HCT116 (cell line): ENCODE measurements around the gene NKRF. TPM values are rescaled to one million over a fixed set of nuclear protein-coding genes. Genes with fewer than 3 reads are reported as not detected.
A peak's percentile ranks its signal among the peaks of the same experiment; 100 is the strongest.

ENCODE experiments used
- ATAC-seq: fragments of 200-7000 bp; cut with Tn5 transposase; 2 replicates; pipeline ENCODE4 v1.9.1; 2020; ENCODE audit warnings: mild to moderate bottlenecking, moderate library complexity
- BruUV-seq: library from RNA; stranded (reverse); fragments of 400-500 nt; replicated peaks from 2 replicates; lab custom pipeline; 2021; lab: Mats Ljungman, UMichigan
- CTCF ChIA-PET: fragments of 300-600 bp; sonication (Branson Sonifier 250); formaldehyde crosslinking; loops from one replicate; lab custom pipeline; 2021; ENCODE audit warnings: antibody characterized with exemption; lab: Charles Lee
- POLR2A ChIA-PET: fragments of 300-600, 350-600 bp; sonication (Branson Sonifier 250); formaldehyde crosslinking; loops from one replicate; lab custom pipeline; 2021; ENCODE audit warnings: antibody characterized with exemption; lab: Charles Lee
- RAD21 ChIA-PET, 2 experiments: fragments of 300-600 bp; sonication (Branson Sonifier 250); formaldehyde crosslinking; loops; one replicate each; lab custom pipeline; 2023; ENCODE audit warnings: low total read pairs in 2 of 2; ENCODE audit not compliant: uncharacterized antibody in 2 of 2, unreplicated experiment in 2 of 2, low non-redundant PET in 1 of 2; lab: Charles Lee
- DNase-seq: peaks from one replicate; pipeline ENCODE4 v3.0.0-alpha.2; 2010; ENCODE audit warnings: low read depth, low spot score
- H2AFZ ChIP-seq: fragments of 200-600 bp; shearing (Covaris generic), sonication (generic); 2 replicates; pipeline ENCODE4 v1.6.1; 2017; ENCODE audit warnings: low read depth, mixed run types, mixed read lengths, antibody characterized with exemption, low read length; ENCODE audit not compliant: poor library complexity, severe bottlenecking
- H3K27ac ChIP-seq: 2 replicates; pipeline ENCODE4 v1.5.1; 2012; ENCODE audit warnings: low read depth, low read length
- H3K27me3 ChIP-seq: fragments of 200-600 bp; sonication (generic); 2 replicates; pipeline ENCODE4 v1.6.1; 2016; ENCODE audit warnings: mixed run types, low read length, mixed read lengths; ENCODE audit not compliant: insufficient read depth
- H3K36me3 ChIP-seq, 2 experiments: fragments of 200-500 bp in 1 of 2; fragments of 200-600 bp in 1 of 2; sonication (Bioruptor generic) in 1 of 2; sonication (generic) in 1 of 2; 2 replicates each; pipeline versions ENCODE4 v1.5.1 to v1.6.1; 2014 to 2016; ENCODE audit warnings: low read length in 2 of 2, inconsistent platforms in 1 of 2, mixed read lengths in 1 of 2, mixed run types in 1 of 2; ENCODE audit not compliant: insufficient read depth in 2 of 2, control insufficient read depth in 1 of 2
- H3K4me1 ChIP-seq, 2 experiments: fragments of 200-600 bp in 1 of 2; sonication (generic) in 1 of 2; 2 replicates each; pipeline versions ENCODE4 v1.5.1 to v1.6.1; 2012 to 2017; ENCODE audit warnings: low read length in 2 of 2, inconsistent platforms in 1 of 2, mild to moderate bottlenecking in 1 of 2, mixed read lengths in 1 of 2, mixed run types in 1 of 2, moderate library complexity in 1 of 2; ENCODE audit not compliant: insufficient read depth in 2 of 2, control insufficient read depth in 1 of 2
- H3K4me2 ChIP-seq: fragments of 200-600 bp; sonication (generic); 2 replicates; pipeline ENCODE4 v1.6.1; 2017; ENCODE audit warnings: mixed run types, low read length, mixed read lengths
- H3K4me3 ChIP-seq, 2 experiments: fragments of 200-600 bp in 1 of 2; sonication (generic) in 1 of 2; replicated peaks in 1 of 2; 2 replicates each; pipeline ENCODE4 v1.5.1; 2011 to 2016; ENCODE audit warnings: low read length in 2 of 2, control low read depth in 1 of 2, low read depth in 1 of 2, mild to moderate bottlenecking in 1 of 2, mixed read lengths in 1 of 2, mixed run types in 1 of 2
- H3K79me2 ChIP-seq: fragments of 200-600 bp; sonication (generic); 2 replicates; pipeline ENCODE4 v1.6.1; 2017; ENCODE audit warnings: mild to moderate bottlenecking, mixed run types, low read length, moderate library complexity, mixed read lengths; ENCODE audit not compliant: insufficient read depth
- H3K9ac ChIP-seq: fragments of 200-600 bp; sonication (generic); 2 replicates; pipeline ENCODE4 v1.6.1; 2016; ENCODE audit warnings: low read length, mixed read lengths
- H3K9me2 ChIP-seq: fragments of 200-600 bp; sonication (generic), shearing (Covaris generic); 2 replicates; pipeline ENCODE4 v1.6.1; 2017; ENCODE audit warnings: mixed run types, mild to moderate bottlenecking, moderate library complexity; ENCODE audit not compliant: insufficient read depth
- H3K9me3 ChIP-seq, 2 experiments: fragments of 200-500 bp in 1 of 2; fragments of 200-600 bp in 1 of 2; sonication (Bioruptor generic) in 1 of 2; sonication (generic) in 1 of 2; 2 replicates each; pipeline ENCODE4 v1.6.1; 2014 to 2017; ENCODE audit warnings: low read length in 2 of 2, mixed read lengths in 2 of 2, inconsistent platforms in 1 of 2, low read depth in 1 of 2, mild to moderate bottlenecking in 1 of 2, mixed run types in 1 of 2, moderate library complexity in 1 of 2; ENCODE audit not compliant: control insufficient read depth in 1 of 2, insufficient read depth in 1 of 2
- H4K20me1 ChIP-seq: fragments of 200-600 bp; sonication (generic), shearing (Covaris generic); 2 replicates; pipeline ENCODE4 v1.6.1; 2017; ENCODE audit warnings: mixed run types, mild to moderate bottlenecking, moderate library complexity; ENCODE audit not compliant: insufficient read depth
- CTCF ChIP-seq, 3 experiments: fragments of 200-600 bp in 1 of 3; sonication (generic) in 1 of 3; IDR thresholded peaks in 2 of 3; conservative IDR thresholded peaks in 1 of 3; 2 replicates each; pipeline ENCODE4 v1.5.1; 2012 to 2017; ENCODE audit warnings: low read depth in 2 of 3, low read length in 2 of 3, antibody characterized with exemption in 1 of 3, borderline replicate concordance in 1 of 3, control low read depth in 1 of 3, mild to moderate bottlenecking in 1 of 3, mixed read lengths in 1 of 3, mixed run types in 1 of 3, moderate library complexity in 1 of 3; ENCODE audit not compliant: insufficient read depth in 1 of 3
- ZNF274 ChIP-seq: fragments of 200-500 bp; sonication (Bioruptor generic); IDR thresholded peaks from 2 replicates; pipeline ENCODE4 v1.6.1; 2014; ENCODE audit warnings: mild to moderate bottlenecking, low read depth, low read length, inconsistent platforms
- intact Hi-C: fragments of 100-400 bp; cut with micrococcal nuclease; formaldehyde crosslinking; loops from 2 replicates; pipeline ENCODE4 v1.10.0; 2022
- microRNA counts: library from miRNA; unstranded; fragments of <30 nt; microRNA quantifications from one replicate; lab custom pipeline; 2015
- microRNA-seq: library from miRNA; unstranded; fragments of <30 nt; microRNA quantifications from one replicate; pipeline ENCODE4, GENCODE V29; 2016; ENCODE audit warnings: borderline number of aligned reads
- total RNA-seq: library from RNA; stranded (reverse); gene quantifications from one replicate; pipeline ENCODE4 v1.2.1, GENCODE V29; 2021; ENCODE audit not compliant: unreplicated experiment

Gene NKRF
- total RNA-seq, 1 experiment from 2014 or later, result 22.8 TPM

GRCh38 chrX:119539872-119540271, 66.4 kb downstream of the NKRF start:
- Histone ChIP-seq H3K27me3 (no peaks in the 10 kb centered on the region), H3K4me1 (peaks cover 0 to 2% of the 10 kb centered on the region in 2 experiments; a peak in 2 of 4 replicates), H3K9me3 (no peaks in the 10 kb centered on the region), H3K79me2 (no peaks in the 10 kb centered on the region), H3K4me2 (no peak overlapping the region), H4K20me1 (no peaks in the 10 kb centered on the region), H2AFZ (no peak overlapping the region), H3K4me3 (no peak overlapping the region), H3K27ac (no peak overlapping the region), H3K9ac (no peak overlapping the region), H3K36me3 (no peaks in the 10 kb centered on the region), H3K9me2 (no peaks in the 10 kb centered on the region)
- BruUV-seq, result no TSS peak
- ChIA-PET RAD21 (no interaction called here), CTCF (no interaction called here), POLR2A (no interaction called here)
- intact Hi-C loops, result no loop called here
- peak in 1 of 3 experiments; percentile 33; a peak in 2 of 6 replicates for TF ChIP-seq CTCF (IDR thresholded peaks at IDR 0.05 in 2 of 3, conservative IDR thresholded peaks at IDR 0.05 in 1 of 3; ENCODE audit: borderline replicate concordance in 1 of 3, insufficient read depth in 1 of 3, low read depth in 2 of 3, low read length in 2 of 3)
- TF ChIP-seq ZNF274, result no peak
- no peak for DNase-seq
- ATAC-seq, result no peak

MicroRNAs encoded within 50 kb of the gene (microRNA counts, 767-probe panel; counts per million panel counts)
- microRNA hsa-miR-766-3p (lab: Ali Mortazavi, UCI), result not detected

Small RNA genes lying within 50 kb of the gene (microRNA-seq; reads per million reads assigned to microRNA genes)
- 15.7 reads per million, percentile 38 among the genes with 10 or more reads in this experiment for gene MIR766

Other genes with a start within 250 kb of the NKRF start
- 14.1 TPM for gene SLC25A43, start 207.1 kb downstream of the NKRF start, total RNA-seq
- gene SLC25A5, start 138.0 kb downstream of the NKRF start, total RNA-seq, result 641 TPM
- 28.2 TPM for gene STEEP1, start 41.0 kb downstream of the NKRF start, total RNA-seq
- gene UBE2A, start 31.9 kb downstream of the NKRF start, total RNA-seq, result 44.9 TPM
- gene SEPTIN6, start 86.7 kb upstream of the NKRF start, total RNA-seq, result 10.8 TPM
- gene SOWAHD, start 152.2 kb upstream of the NKRF start, total RNA-seq, result 1.1 TPM
- gene RPL39, start 185.2 kb upstream of the NKRF start, total RNA-seq, result 1,940 TPM
- 11.9 TPM for gene UPF3B, start 246.5 kb upstream of the NKRF start, total RNA-seq